Colon (tissue), 2 donors: ENCODE data around the gene PSMB3.

Experiments used
- FAIRE-seq: peaks from 2 replicates; lab custom pipeline; 2012; peaks lifted over from hg19 to GRCh38; lab: Jason Lieb, UNC
- donor health status: control.
- donor health status: control.

PSMB3 gene

DNA sequence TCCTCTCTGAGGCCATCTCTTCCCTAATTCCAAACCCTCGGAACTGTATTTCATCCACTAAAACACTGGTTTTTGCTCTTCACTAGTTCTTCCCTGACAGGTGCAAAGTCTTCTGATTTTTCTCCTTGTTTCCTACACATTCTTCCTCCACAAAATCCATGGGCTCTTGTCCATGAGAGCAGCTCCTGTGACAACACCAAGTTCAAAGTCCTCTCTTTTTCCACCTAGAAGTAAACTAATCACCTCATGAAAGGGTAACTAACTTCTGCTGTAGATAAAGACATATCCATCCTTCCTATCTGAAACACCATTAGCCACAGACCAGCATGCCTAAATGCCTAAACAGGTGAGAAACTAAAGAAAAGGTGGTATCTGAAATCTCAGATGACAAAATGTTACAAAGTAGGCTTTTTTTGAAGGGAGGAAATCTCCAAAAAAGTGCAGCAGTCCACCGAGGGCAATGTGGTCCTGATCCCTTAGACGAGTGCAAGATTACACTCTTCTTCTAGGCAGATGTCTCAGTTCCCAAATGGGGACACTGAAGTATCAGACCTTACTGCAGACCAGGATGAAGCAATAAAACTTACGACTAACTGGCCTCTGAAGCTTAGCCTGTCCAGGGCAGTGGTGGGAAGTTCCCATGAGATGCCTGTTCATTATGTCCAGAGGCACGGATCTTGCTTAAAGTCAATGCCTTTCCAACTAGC lies 44.1 kb downstream of the PSMB3 start:
- FAIRE-seq, result no peak

DNA sequence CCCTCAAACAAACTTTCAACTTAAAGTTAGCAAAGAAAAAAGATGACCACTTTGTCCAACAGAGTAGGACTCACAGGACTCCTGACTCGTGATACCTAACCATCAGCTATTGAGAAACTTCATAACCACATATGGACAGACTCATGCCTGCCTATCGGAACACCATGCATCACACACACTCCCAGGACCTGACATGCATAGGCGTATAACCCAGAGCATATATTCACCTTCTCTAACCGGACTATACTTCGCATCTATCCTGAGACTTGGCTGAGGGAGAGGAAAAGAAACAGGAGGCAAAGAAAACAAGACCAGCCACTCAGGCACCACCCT lies 44.6 kb downstream of the PSMB3 start:
- FAIRE-seq, result no peak

DNA sequence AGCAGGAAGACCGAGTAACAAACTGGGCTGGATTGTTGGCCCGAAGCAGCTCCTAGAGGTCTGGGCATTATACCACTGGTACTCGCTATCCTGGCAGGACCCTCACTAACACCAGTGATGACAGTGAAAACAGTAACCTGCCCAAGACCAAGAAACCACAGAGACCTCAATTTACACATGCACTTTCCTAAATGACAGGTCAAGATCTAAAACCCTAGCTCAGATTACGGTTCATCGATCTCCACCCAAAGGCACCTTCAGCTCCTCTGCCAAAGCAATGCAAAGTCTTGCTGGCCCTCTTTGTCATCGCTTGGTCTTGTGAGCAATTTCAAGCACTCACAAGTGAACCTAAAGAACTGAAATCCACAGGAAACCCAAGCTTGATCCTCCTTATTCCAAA lies 45.3 kb downstream of the PSMB3 start:
- FAIRE-seq, result no peak

DNA sequence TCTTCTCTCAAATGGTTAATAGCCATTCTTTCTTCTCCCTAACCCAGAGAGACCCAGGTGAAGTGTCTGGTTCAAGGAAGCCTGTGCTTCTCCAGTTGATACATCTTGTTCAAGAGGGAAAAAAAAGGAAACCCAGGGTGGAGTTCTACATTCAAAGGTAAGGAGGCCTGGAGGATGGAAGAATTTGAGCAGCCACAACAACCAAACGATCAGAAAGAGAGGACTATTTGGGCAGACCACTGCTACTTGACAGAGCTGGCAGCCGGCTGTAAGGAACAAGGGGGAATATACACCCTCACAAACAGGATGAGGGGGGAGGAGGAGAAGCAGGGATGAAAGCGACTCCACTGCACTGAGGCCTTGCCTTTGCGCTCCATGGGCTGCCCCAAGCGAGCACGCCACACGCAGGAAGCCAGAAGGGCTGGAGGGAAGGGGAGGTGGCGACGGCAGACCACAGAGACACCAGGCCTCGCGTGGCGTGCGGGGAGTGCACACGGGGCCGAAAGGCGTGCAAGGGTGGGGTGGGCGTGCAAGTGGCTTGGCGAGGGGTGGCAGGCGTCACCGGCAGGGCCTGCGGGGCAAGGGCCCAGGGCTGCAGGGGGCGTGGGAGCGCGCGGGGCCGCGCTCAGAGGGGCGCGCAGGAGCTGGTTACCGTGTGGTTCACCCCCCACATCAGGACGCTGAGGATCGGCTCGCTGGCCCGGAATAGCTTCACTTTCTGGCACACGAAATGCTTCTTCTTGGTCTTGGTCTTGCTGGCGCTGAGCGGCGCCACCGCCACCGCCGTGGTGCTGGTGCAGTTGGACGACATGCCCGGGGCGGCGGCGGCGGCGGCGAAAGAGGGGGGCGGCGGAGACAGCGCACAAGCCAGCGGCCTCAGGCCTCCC lies 46.3 kb downstream of the PSMB3 start:
- no peak for FAIRE-seq

DNA sequence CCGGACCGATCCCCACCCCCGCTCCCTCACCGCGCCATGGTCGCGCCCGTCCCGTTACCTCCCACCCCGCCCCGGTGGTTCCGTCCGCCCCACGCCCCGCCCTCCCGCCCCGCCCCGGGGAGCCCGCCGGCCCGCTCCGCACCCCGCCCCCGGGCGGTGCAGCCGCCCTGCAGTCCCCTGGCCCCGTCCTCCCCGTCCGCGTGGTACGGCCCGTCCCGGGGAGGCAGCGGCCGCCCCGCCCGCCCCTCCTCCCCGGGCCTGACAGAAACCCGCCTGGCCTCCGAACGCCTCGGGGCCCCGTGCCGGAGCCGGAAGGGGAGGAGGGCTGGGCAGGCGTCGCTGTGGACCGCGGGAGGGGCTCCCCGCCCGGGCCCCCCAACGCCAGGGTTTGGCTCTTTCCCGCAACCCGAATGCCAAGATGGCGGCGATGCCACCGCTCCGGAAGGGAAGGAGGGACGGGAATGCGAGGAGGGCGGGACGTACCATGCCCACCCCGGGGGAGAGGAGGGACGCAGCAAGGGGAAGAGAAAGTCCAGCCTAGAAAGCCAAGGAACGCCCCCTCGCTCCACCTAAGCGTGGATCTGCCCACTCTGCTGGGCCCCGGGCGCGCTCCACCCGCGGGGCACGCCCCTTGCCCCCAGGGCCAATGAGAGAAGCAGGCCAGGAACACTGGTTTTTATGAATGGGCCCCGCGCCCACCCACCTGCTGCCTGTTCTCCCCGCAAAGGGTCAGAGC lies 47.1 kb downstream of the PSMB3 start, which contains the start of gene PIP4K2B:
PIP4K2B (minus strand) TSS at position 56 of the 736 bp plus-strand sequence. CDS start 132 bp downstream, outside the sequence.
- no peak for FAIRE-seq

GRCh38 chr17:38800237-38800760 lies 47.8 kb downstream of the PSMB3 start:
- no peak for FAIRE-seq

DNA sequence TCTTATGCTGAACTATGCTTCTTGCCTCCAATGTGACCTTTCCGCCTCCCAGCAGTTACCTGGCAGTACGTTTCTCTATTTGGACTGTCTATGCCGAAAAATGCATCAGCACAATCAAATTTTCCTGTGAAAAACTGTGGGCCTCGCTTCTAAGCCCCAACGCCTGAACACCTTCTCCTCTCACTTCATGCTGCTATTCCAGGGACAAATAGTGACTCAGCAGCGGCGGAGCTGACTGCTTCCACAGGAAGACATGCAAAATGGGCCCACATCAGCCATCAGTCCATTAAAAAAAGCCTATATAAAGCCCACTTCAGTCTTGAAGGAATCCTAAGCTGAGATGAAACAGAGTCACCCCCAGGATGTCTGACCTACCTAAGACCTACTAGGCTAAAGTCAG lies 57.3 kb downstream of the PSMB3 start:
- FAIRE-seq, result no peak
